Effector memory CD4-positive, alpha-beta T cell (primary cell): Measurements from ENCODE around the gene FNTB.

Experiments used
- DNase-seq, 3 donors: peaks; one replicate each; pipeline ENCODE4 v3.0.0-alpha.2; 2020
- H3K27ac ChIP-seq: 2 replicates; pipeline ENCODE4 v1.7.0; 2013; ENCODE audit warnings: mild to moderate bottlenecking, low read length, moderate library complexity; ENCODE audit not compliant: insufficient read depth, poor library complexity, severe bottlenecking
- H3K27me3 ChIP-seq: replicated peaks from 2 replicates; pipeline ENCODE4 v1.7.0; 2013; ENCODE audit warnings: mild to moderate bottlenecking, low read length; ENCODE audit not compliant: insufficient read depth, control insufficient read depth, poor library complexity, severe bottlenecking
- H3K36me3 ChIP-seq: 2 replicates; pipeline ENCODE4 v1.7.0; 2013; ENCODE audit warnings: mild to moderate bottlenecking, low read length, moderate library complexity; ENCODE audit not compliant: control insufficient read depth, insufficient read depth
- H3K4me1 ChIP-seq: 2 replicates; pipeline ENCODE4 v1.7.0; 2013; ENCODE audit warnings: low read length, mild to moderate bottlenecking; ENCODE audit not compliant: control insufficient read depth, insufficient read depth, poor library complexity, severe bottlenecking
- H3K4me3 ChIP-seq: 2 replicates; pipeline ENCODE4 v1.7.0; 2013; ENCODE audit warnings: low read length, low read depth, mild to moderate bottlenecking; ENCODE audit not compliant: insufficient read depth, poor library complexity, severe bottlenecking
- H3K9me3 ChIP-seq: 2 replicates; pipeline ENCODE4 v1.7.0; 2013; ENCODE audit warnings: mild to moderate bottlenecking, low read length, moderate library complexity; ENCODE audit not compliant: control insufficient read depth

Gene FNTB

DNA sequence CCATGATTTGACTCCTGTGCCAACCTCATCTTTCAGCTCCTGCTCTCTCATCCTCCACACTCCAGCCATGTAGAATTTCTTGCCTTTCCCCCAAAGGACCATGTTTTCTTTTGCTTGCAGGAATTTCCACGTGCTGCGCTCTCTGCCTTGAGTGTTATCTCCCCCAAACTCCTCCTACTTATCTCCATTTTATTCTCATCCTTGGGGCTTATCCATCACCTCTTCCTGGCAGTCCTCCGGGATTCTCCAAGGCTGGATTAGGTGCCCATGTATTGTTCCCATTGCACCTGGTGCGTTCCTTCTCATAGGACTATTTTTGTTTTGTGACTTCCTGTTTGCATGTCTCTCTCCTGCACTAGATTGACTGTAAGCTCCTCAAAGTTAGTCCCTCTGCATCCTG, 122.7 kb downstream of the FNTB start:
- Histone ChIP-seq H3K4me1 (no peaks in the 10 kb centered on the region), H3K4me3 (no peak overlapping the region), H3K9me3 (no peaks in the 10 kb centered on the region), H3K27ac (no peak overlapping the region), H3K27me3 (no peaks in the 10 kb centered on the region), H3K36me3 (no peaks in the 10 kb centered on the region)
- no peak for DNase-seq

GRCh38 chr14:65110525-65110924, 123.8 kb downstream of the FNTB start:
- no peaks in the 10 kb centered on the region for H3K4me1 ChIP-seq
- no peaks in the 10 kb centered on the region for H3K9me3 ChIP-seq

More at GRCh38 chr14:65110525-65110924, 123.8 kb downstream of the FNTB start:
- Histone ChIP-seq H3K27me3 (no peaks in the 10 kb centered on the region), H3K4me3 (no peak overlapping the region), H3K36me3 (no peaks in the 10 kb centered on the region), H3K27ac (no peak overlapping the region)
- DNase-seq, result no peak
